A549 (cell line): Measurements from ENCODE around the gene IFNA4. TPM values are rescaled to one million over a fixed set of nuclear protein-coding genes. Genes with fewer than 3 reads are reported as not detected.
"Not testable (repeated sequence)": the region's sequence is repeated elsewhere in the genome, so short reads cannot be mapped to it uniquely, and the experiment has no call there.

Experiments
- ATAC-seq, 2 experiments: fragments of 200-7000 bp in 1 of 2; fragments of >200 bp in 1 of 2; cut with Nextera tagmentation in 1 of 2; cut with Tn5 transposase in 1 of 2; 3 replicates each; pipeline versions ENCODE4 v1.8.0 to v1.9.1; 2018 to 2020; ENCODE audit warnings: mild to moderate bottlenecking in 1 of 2, moderate library complexity in 1 of 2
- CTCF ChIA-PET: fragments of 300-600 bp; sonication (Branson Sonifier 250); formaldehyde crosslinking; extraction: SDS; loops from one replicate; lab custom pipeline; 2021; ENCODE audit warnings: antibody characterized with exemption, inconsistent platforms; lab: Yijun Ruan, JAX
- POLR2A ChIA-PET: fragments of 350-600 bp; formaldehyde crosslinking; extraction: SDS; loops from one replicate; lab custom pipeline; 2021; ENCODE audit warnings: antibody characterized with exemption, inconsistent platforms; lab: Yijun Ruan, JAX
- DNase-seq, 2 experiments: peaks; one replicate each; pipeline versions ENCODE4 v3.0.0 to v3.0.0-alpha.2; 2011 to 2016; ENCODE audit warnings: low read depth in 1 of 2, low spot score in 1 of 2
- FAIRE-seq: peaks from 2 replicates; lab custom pipeline; 2011; peaks lifted over from hg19 to GRCh38; lab: Jason Lieb, UNC
- H3K27ac ChIP-seq, 2 experiments: fragments of >200 bp; sonication (Bioruptor Twin); formaldehyde crosslinking; 3 replicates each; pipeline ENCODE4 v1.5.1; 2016 to 2017
- H3K4me1 ChIP-seq: fragments of >200 bp; sonication (Bioruptor Twin); formaldehyde crosslinking; 3 replicates; pipeline ENCODE4 v1.6.1; 2016
- H3K4me2 ChIP-seq: fragments of >200 bp; sonication (Bioruptor Twin); formaldehyde crosslinking; 3 replicates; pipeline ENCODE4 v1.6.1; 2016
- H3K4me3 ChIP-seq: fragments of >200 bp; sonication (Bioruptor Twin); formaldehyde crosslinking; 3 replicates; pipeline ENCODE4 v1.5.1; 2016
- H3K9me3 ChIP-seq: fragments of >200 bp; sonication (Bioruptor Twin); formaldehyde crosslinking; 3 replicates; pipeline ENCODE4 v1.6.1; 2016
- ATOH8 ChIP-seq: fragments of 250-450 bp; sonication (Bioruptor Pico); IDR thresholded peaks from 2 replicates; pipeline ENCODE4 v1.5.0; 2020; ENCODE audit warnings: low read depth, mild to moderate bottlenecking, moderate library complexity
- BCL3 ChIP-seq: fragments of >200 bp; sonication (Bioruptor Twin); formaldehyde crosslinking; IDR thresholded peaks from 3 replicates; pipeline ENCODE4 v1.6.1; 2016
- BHLHE40 ChIP-seq: IDR thresholded peaks from 2 replicates; pipeline ENCODE4 v1.6.1; 2012; ENCODE audit warnings: low read depth, low read length, inconsistent platforms
- CTCF ChIP-seq: fragments of >200 bp; sonication (Bioruptor Twin); formaldehyde crosslinking; IDR thresholded peaks from 3 replicates; pipeline ENCODE4 v1.5.1; 2016
- E2F6 ChIP-seq: IDR thresholded peaks from 2 replicates; pipeline ENCODE4 v1.6.1; 2012; ENCODE audit warnings: low read depth, borderline replicate concordance
- EHF ChIP-seq: fragments of 250-450 bp; sonication (Bioruptor Pico); IDR thresholded peaks from 2 replicates; pipeline ENCODE4 v1.5.0; 2020; ENCODE audit warnings: mild to moderate bottlenecking
- ELK1 ChIP-seq: fragments of 150-350 bp; IDR thresholded peaks from 2 replicates; pipeline ENCODE4 v1.6.1; 2014; ENCODE audit warnings: low read depth, mild to moderate bottlenecking, low read length
- FOXS1 ChIP-seq: fragments of 250-450 bp; sonication (Bioruptor Pico); IDR thresholded peaks from 2 replicates; pipeline ENCODE4 v1.5.0; 2020; ENCODE audit warnings: mild to moderate bottlenecking, moderate library complexity
- HMGXB4 ChIP-seq: fragments of 250-450 bp; sonication (Bioruptor Pico); IDR thresholded peaks from 2 replicates; pipeline ENCODE4 v1.5.0; 2021; ENCODE audit warnings: mild to moderate bottlenecking, moderate library complexity, borderline replicate concordance
- HOXB5 ChIP-seq: fragments of 250-450 bp; sonication (Bioruptor Pico); IDR thresholded peaks from 2 replicates; pipeline ENCODE4 v1.5.0; 2020; ENCODE audit warnings: mild to moderate bottlenecking, moderate library complexity
- JUN ChIP-seq, 2 experiments: fragments of >200 bp; sonication (Bioruptor Twin); formaldehyde crosslinking; IDR thresholded peaks; 2 replicates in 1 of 2; 3 replicates in 1 of 2; pipeline ENCODE4 v1.6.1; 2016 to 2017
- JUNB ChIP-seq: fragments of >200 bp; sonication (Bioruptor Twin); formaldehyde crosslinking; IDR thresholded peaks from 2 replicates; pipeline ENCODE4 v1.6.1; 2016
- KDM5A ChIP-seq: fragments of 200-600 bp; sonication (generic); IDR thresholded peaks from 2 replicates; pipeline ENCODE4 v1.6.1; 2016; ENCODE audit warnings: antibody characterized with exemption, mild to moderate bottlenecking
- NFE2L2 ChIP-seq: fragments of 150-350 bp; conservative IDR thresholded peaks from 2 replicates; pipeline ENCODE4 v1.6.1; 2014; ENCODE audit warnings: low read length
- NR3C1 ChIP-seq: fragments of >200 bp; sonication (Bioruptor Twin); formaldehyde crosslinking; IDR thresholded peaks from 3 replicates; pipeline ENCODE4 v1.6.1; 2017
- POLR2A ChIP-seq: IDR thresholded peaks from 2 replicates; pipeline ENCODE4 v1.6.1; 2012; ENCODE audit warnings: mild to moderate bottlenecking, low read length
- RAD21 ChIP-seq, 2 experiments: fragments of >200 bp in 1 of 2; sonication (Bioruptor Twin) in 1 of 2; formaldehyde crosslinking in 1 of 2; IDR thresholded peaks in 1 of 2; conservative IDR thresholded peaks in 1 of 2; 2 replicates in 1 of 2; 3 replicates in 1 of 2; pipeline ENCODE4 v1.6.1; 2012 to 2018; ENCODE audit warnings: inconsistent platforms in 1 of 2
- RARB ChIP-seq: fragments of 250-450 bp; sonication (Bioruptor Pico); IDR thresholded peaks from 2 replicates; pipeline ENCODE4 v1.8.0; 2021; ENCODE audit warnings: mild to moderate bottlenecking, moderate library complexity
- REST ChIP-seq: fragments of 200-600 bp; sonication (generic); IDR thresholded peaks from 2 replicates; pipeline ENCODE4 v1.6.1; 2016; ENCODE audit warnings: antibody characterized with exemption, mild to moderate bottlenecking, moderate library complexity
- RNF2 ChIP-seq: fragments of 200-600 bp; sonication (generic); IDR thresholded peaks from 2 replicates; pipeline ENCODE4 v1.6.1; 2016; ENCODE audit warnings: low read depth, mild to moderate bottlenecking, antibody characterized with exemption, moderate library complexity, borderline replicate concordance
- SREBF2 ChIP-seq: fragments of 450-650 bp; IDR thresholded peaks from 2 replicates; pipeline ENCODE4 v1.6.1; 2014; ENCODE audit warnings: mild to moderate bottlenecking, moderate library complexity
- ZNF302 ChIP-seq: fragments of 250-450 bp; sonication (Bioruptor Pico); IDR thresholded peaks from 2 replicates; pipeline ENCODE4 v1.9.0; 2021; ENCODE audit warnings: inconsistent platforms, mild to moderate bottlenecking, moderate library complexity
- WGBS: methylation state at CpG from one replicate; pipeline ENCODE4 v1.1.6; 2017; ENCODE audit errors: missing lambda C conversion rate; 5-methylcytosine and 5-hydroxymethylcytosine counted together
- polyA plus RNA-seq, 4 experiments: library from polyadenylated mRNA; depleted of rRNA in 3 of 4; stranded (reverse); fragments of >200 nt; fragmentation: RNase III in 1 of 4; extraction: RNeasy Plus Mini Kit Qiagen cat#74134 plus additional on column Dnase treatment in 1 of 4; gene quantifications; 2 replicates in 3 of 4; 3 replicates in 1 of 4; pipeline ENCODE4 v1.2.3, GENCODE V29; 2011 to 2017

Gene IFNA4
- polyA plus RNA-seq, 2 of the 4 experiments (the other 2 are of a cell fraction): not detected

- WGBS: no CpG with 5 or more reads among the region's 2 CpGs
- no peak for FAIRE-seq
- Histone ChIP-seq H3K4me2 (no peak overlapping the region), H3K4me3 (no peak overlapping the region), H3K4me1 (no peaks in the 10 kb centered on the region), H3K9me3 (no peaks in the 10 kb centered on the region), H3K27ac (no peak overlapping the region)
- POLR2A ChIA-PET: no interaction called here
- DNase-seq: no peak
- CTCF ChIA-PET: no interaction called here
- no peak for ATAC-seq
- no peak for TF ChIP-seq ZNF302
- TF ChIP-seq BHLHE40: no peak
- no peak for TF ChIP-seq JUN (IDR thresholded peaks at IDR 0.05)
- TF ChIP-seq REST: no peak
- no peak for TF ChIP-seq HOXB5 (CRISPR knock-in tag)
- no peak for TF ChIP-seq BCL3
- no peak for TF ChIP-seq RAD21 (conservative IDR thresholded peaks at IDR 0.05 in 1 of 2, IDR thresholded peaks at IDR 0.05 in 1 of 2)
- no peak for TF ChIP-seq SREBF2
- no peak for TF ChIP-seq ELK1
- no peak for TF ChIP-seq NR3C1
- TF ChIP-seq FOXS1 (CRISPR knock-in tag): no peak
- no peak for TF ChIP-seq CTCF
- TF ChIP-seq, all 56 proteins: peak for 0
Observed at GRCh38 chr9:21233258-21233657, 45.9 kb upstream of the IFNA4 start.

- no peak within 1 kb of the TSS for H3K4me2 ChIP-seq
- no peak for DNase-seq
- H3K27ac ChIP-seq: no peak within 1 kb of the TSS
- ChIA-PET CTCF (interaction anchor here (1.1 kb wide), 1 partner anchor 168 kb away, joined by 3 read pairs; no protein-coding TSS in a partner anchor), POLR2A (no interaction called here)
- FAIRE-seq: no peak
- 30% methylated on average over 2 of the region's 2 CpGs for WGBS
- TF ChIP-seq RARB (no peak), POLR2A (no peak), RNF2 (no peak), KDM5A (no peak), E2F6 (no peak), HMGXB4 (CRISPR knock-in tag) (no peak), ELK1 (no peak), NFE2L2 (no peak), EHF (no peak), JUNB (no peak), ATOH8 (no peak)
- TF ChIP-seq, all 56 proteins: peak for 0
- Histone ChIP-seq H3K9me3 (no peaks in the 10 kb centered on the region), H3K4me1 (no peaks in the 10 kb centered on the region), H3K4me3 (no peak within 1 kb of the TSS)
- ATAC-seq: no peak
Observed at GRCh38 chr9:21228122-21228521, 40.7 kb upstream of the IFNA4 start, which contains the start of gene IFNA17. Gene IFNA17, minus strand, starts transcription at chr9:21228222. Its CDS starts 49 bp downstream, at chr9:21228173.

GRCh38 chr9:21217211-21217610 lies 29.8 kb upstream of the IFNA4 start, which contains the start of gene IFNA16:
Gene IFNA16, minus strand, starts transcription at chr9:21217311. Its CDS starts 6 bp downstream, at chr9:21217305.
- 15% methylated on average over 1 of the region's 1 CpG for WGBS
- H3K9me3 ChIP-seq, ATAC-seq, DNase-seq, H3K27ac ChIP-seq, FAIRE-seq, POLR2A ChIA-PET, CTCF ChIA-PET, H3K4me3 ChIP-seq, H3K4me1 ChIP-seq, H3K4me2 ChIP-seq: not testable (repeated sequence)
